OCI-LY3 (cell line): ENCODE data around the gene DTNBP1.

Experiments
- CTCF ChIP-seq: fragments of 200-600, 300-600 bp; sonication (generic); IDR thresholded peaks from 2 replicates; pipeline ENCODE4 v1.5.1; 2014; ENCODE audit warnings: antibody characterized with exemption, low read length, low read depth
- EZH2phosphoT487 ChIP-seq: fragments of 200-600 bp; shearing (Covaris generic); IDR thresholded peaks from 2 replicates; pipeline ENCODE4 v1.6.1; 2018; ENCODE audit warnings: antibody characterized with exemption, mixed run types, low read depth

GRCh38 chr6:15554728-15555100, 108.1 kb downstream of the DTNBP1 start:
- TF ChIP-seq CTCF (no peak), EZH2phosphoT487 (no peak)
